IMR-90 (cell line): ENCODE measurements around the gene NMBR. TPM values are rescaled to one million over a fixed set of nuclear protein-coding genes. Genes with fewer than 3 reads are reported as not detected.

Experiments
- ATAC-seq: fragments of 200-7000 bp; cut with Tn5 transposase; 2 replicates; pipeline ENCODE4 v1.9.1; 2020; ENCODE audit warnings: low read depth, mild to moderate bottlenecking, moderate library complexity
- BruUV-seq: library from RNA; stranded (reverse); fragments of 400-500 nt; replicated peaks from 2 replicates; lab custom pipeline; 2021; lab: Mats Ljungman, UMichigan
- CTCF ChIA-PET: fragments of 300-600 bp; formaldehyde crosslinking; extraction: SDS; loops from one replicate; lab custom pipeline; 2021; ENCODE audit warnings: antibody characterized with exemption; lab: Yijun Ruan, JAX
- POLR2A ChIA-PET: fragments of 300-600 bp; sonication (Branson Sonifier 250); formaldehyde crosslinking; loops from one replicate; lab custom pipeline; 2022; ENCODE audit warnings: antibody characterized with exemption; ENCODE audit not compliant: unreplicated experiment; lab: Charles Lee
- DNase-seq: peaks from one replicate; pipeline ENCODE4 v3.0.0; 2013
- H2AFZ ChIP-seq: replicated peaks from 2 replicates; pipeline ENCODE3; 2013; ENCODE audit warnings: low read length, mild to moderate bottlenecking; ENCODE audit not compliant: poor library complexity
- H2AK5ac ChIP-seq: 2 replicates; pipeline ENCODE4 v1.6.1; 2013; ENCODE audit warnings: low read depth, low read length, inconsistent platforms
- H2AK9ac ChIP-seq: replicated peaks from 2 replicates; pipeline ENCODE3; 2013; ENCODE audit warnings: mild to moderate bottlenecking, low read depth, low read length, moderate library complexity; ENCODE audit not compliant: poor library complexity
- H2BK120ac ChIP-seq: 2 replicates; pipeline ENCODE4 v1.6.1; 2013; ENCODE audit warnings: low read depth, low read length, inconsistent platforms
- H2BK15ac ChIP-seq: 3 replicates; pipeline ENCODE4 v1.6.1; 2013; ENCODE audit warnings: low read depth, low read length, inconsistent platforms
- H2BK20ac ChIP-seq: 2 replicates; pipeline ENCODE4 v1.6.1; 2013; ENCODE audit warnings: low read depth, mild to moderate bottlenecking, inconsistent platforms, low read length, moderate library complexity
- H2BK5ac ChIP-seq: 2 replicates; pipeline ENCODE4 v1.6.1; 2013; ENCODE audit warnings: mild to moderate bottlenecking, low read depth, low read length, inconsistent platforms; ENCODE audit not compliant: poor library complexity, severe bottlenecking
- H3K14ac ChIP-seq: replicated peaks from 2 replicates; pipeline ENCODE4 v1.6.1; 2013; ENCODE audit warnings: low read depth, low read length, inconsistent platforms
- H3K18ac ChIP-seq: 2 replicates; pipeline ENCODE4 v1.6.1; 2013; ENCODE audit warnings: low read depth, low read length, control low read depth
- H3K23ac ChIP-seq: 2 replicates; pipeline ENCODE4 v1.6.1; 2013; ENCODE audit warnings: low read depth, low read length, inconsistent platforms
- H3K27ac ChIP-seq: 2 replicates; pipeline ENCODE4 v1.5.1; 2013; ENCODE audit warnings: mild to moderate bottlenecking, control low read depth, low read length; ENCODE audit not compliant: insufficient read depth
- H3K27me3 ChIP-seq: 2 replicates; pipeline ENCODE4 v1.6.1; 2013; ENCODE audit warnings: low read length; ENCODE audit not compliant: control insufficient read depth, insufficient read depth
- H3K36me3 ChIP-seq: 2 replicates; pipeline ENCODE4 v1.6.1; 2013; ENCODE audit warnings: low read length, mixed read lengths; ENCODE audit not compliant: control insufficient read depth, insufficient read depth
- H3K4ac ChIP-seq: 2 replicates; pipeline ENCODE4 v1.6.1; 2013; ENCODE audit warnings: low read depth, low read length, inconsistent platforms
- H3K4me1 ChIP-seq: 2 replicates; pipeline ENCODE4 v1.6.1; 2013; ENCODE audit warnings: low read length, mixed read lengths; ENCODE audit not compliant: control insufficient read depth, insufficient read depth
- H3K4me2 ChIP-seq: 2 replicates; pipeline ENCODE4 v1.6.1; 2013; ENCODE audit warnings: low read depth, mild to moderate bottlenecking, control low read depth, low read length, moderate library complexity
- H3K4me3 ChIP-seq: 2 replicates; pipeline ENCODE4 v1.5.1; 2013; ENCODE audit warnings: low read depth, mild to moderate bottlenecking, control low read depth, low read length, moderate library complexity; ENCODE audit not compliant: insufficient read depth
- H3K56ac ChIP-seq: 2 replicates; pipeline ENCODE4 v1.6.1; 2013; ENCODE audit warnings: low read length, inconsistent platforms; ENCODE audit not compliant: insufficient read depth; ENCODE audit errors: extremely low read depth
- H3K79me1 ChIP-seq, 2 experiments: 2 replicates each; pipeline ENCODE4 v1.6.1; 2013; ENCODE audit warnings: low read length in 2 of 2, inconsistent platforms in 1 of 2, low read depth in 1 of 2
- H3K9ac ChIP-seq: 2 replicates; pipeline ENCODE4 v1.6.1; 2013; ENCODE audit warnings: low read depth, low read length, control low read depth
- H3K9me1 ChIP-seq: 2 replicates; pipeline ENCODE4 v1.6.1; 2013; ENCODE audit warnings: low read length, inconsistent platforms; ENCODE audit not compliant: insufficient read depth
- H3K9me3 ChIP-seq: 2 replicates; pipeline ENCODE4 v1.6.1; 2013; ENCODE audit warnings: low read length; ENCODE audit not compliant: control insufficient read depth, insufficient read depth
- H4K20me1 ChIP-seq: 2 replicates; pipeline ENCODE4 v1.6.1; 2013; ENCODE audit warnings: low read length, inconsistent platforms; ENCODE audit not compliant: insufficient read depth
- H4K5ac ChIP-seq: 2 replicates; pipeline ENCODE4 v1.6.1; 2013; ENCODE audit warnings: mild to moderate bottlenecking, low read depth, low read length, control low read depth
- H4K8ac ChIP-seq, 2 experiments: 2 replicates each; pipeline ENCODE4 v1.6.1; 2013; ENCODE audit warnings: low read depth in 2 of 2, low read length in 2 of 2, control low read depth in 1 of 2, inconsistent platforms in 1 of 2
- H4K91ac ChIP-seq: 2 replicates; pipeline ENCODE4 v1.6.1; 2013; ENCODE audit warnings: low read depth, low read length, inconsistent platforms; ENCODE audit not compliant: insufficient read depth
- BHLHE40 ChIP-seq: fragments of 150-350 bp; IDR thresholded peaks from 2 replicates; pipeline ENCODE4 v1.6.1; 2016; ENCODE audit warnings: mild to moderate bottlenecking, low read depth, low read length
- CEBPB ChIP-seq: IDR thresholded peaks from 2 replicates; pipeline ENCODE4 v1.6.1; 2012; ENCODE audit warnings: low read depth, low read length, improper control_type of control experiment
- CHD1 ChIP-seq: IDR thresholded peaks from 2 replicates; pipeline ENCODE4 v1.6.1; 2012; ENCODE audit warnings: low read depth, low read length, improper control_type of control experiment
- ELK1 ChIP-seq: fragments of 150-350 bp; IDR thresholded peaks from 2 replicates; pipeline ENCODE4 v1.6.1; 2016; ENCODE audit warnings: low read depth, mild to moderate bottlenecking, low read length, moderate library complexity, borderline replicate concordance
- FOS ChIP-seq: fragments of 150-350 bp; IDR thresholded peaks from 2 replicates; pipeline ENCODE4 v1.6.1; 2016; ENCODE audit warnings: low read depth, low read length
- MAZ ChIP-seq: IDR thresholded peaks from 2 replicates; pipeline ENCODE4 v1.6.1; 2012; ENCODE audit warnings: low read depth, mild to moderate bottlenecking, low read length, improper control_type of control experiment, moderate library complexity, borderline replicate concordance
- NFE2L2 ChIP-seq: fragments of 150-350 bp; IDR thresholded peaks from 2 replicates; pipeline ENCODE4 v1.6.1; 2016; ENCODE audit warnings: low read depth, mild to moderate bottlenecking, low read length
- RCOR1 ChIP-seq: IDR thresholded peaks from 2 replicates; pipeline ENCODE4 v1.6.1; 2012; ENCODE audit warnings: mild to moderate bottlenecking, low read length, improper control_type of control experiment; ENCODE audit not compliant: insufficient replicate concordance
- SMC3 ChIP-seq: fragments of 150-350 bp; IDR thresholded peaks from 2 replicates; pipeline ENCODE4 v1.6.1; 2016; ENCODE audit warnings: low read depth, mild to moderate bottlenecking, antibody characterized with exemption, low read length, moderate library complexity
- USF2 ChIP-seq: fragments of 150-350 bp; IDR thresholded peaks from 2 replicates; pipeline ENCODE4 v1.6.1; 2017; ENCODE audit warnings: mild to moderate bottlenecking, antibody characterized with exemption, low read length, low read depth
- WGBS, 2 experiments: methylation state at CpG; one replicate each; pipeline versions ENCODE4 v1.1.5 to v1.1.7; 2013; ENCODE audit warnings: missing lambda C conversion rate in 2 of 2; ENCODE audit not compliant: insufficient read length in 1 of 2; ENCODE audit errors: extremely low coverage in 2 of 2; 5-methylcytosine and 5-hydroxymethylcytosine counted together
- dilution Hi-C: fragments of 300-500 bp; cut with HindIII; formaldehyde crosslinking; loops from one replicate; pipeline ENCODE4 v1.14.3; 2018; ENCODE audit warnings: low sequenced_read_pairs; ENCODE audit not compliant: unreplicated experiment
- in situ Hi-C: fragments of 300-500 bp; cut with MboI; formaldehyde crosslinking; loops from 3 replicates; pipeline ENCODE4 v1.14.3; 2019; ENCODE audit warnings: low sequenced_read_pairs, inconsistent platforms, mixed read lengths
- intact Hi-C: fragments of 100-400 bp; cut with micrococcal nuclease; formaldehyde crosslinking; loops from 2 replicates; pipeline ENCODE4 v1.10.0; 2022
- polyA plus RNA-seq, 3 experiments: library from polyadenylated mRNA; depleted of rRNA; stranded (reverse); fragments of >200 nt; gene quantifications; 2 replicates each; pipeline ENCODE4 v1.2.3, GENCODE V29; 2012; ENCODE audit warnings: low replicate concordance in 1 of 3
- total RNA-seq: library from RNA; depleted of rRNA; stranded (reverse); fragments of >200 nt; gene quantifications from 2 replicates; pipeline ENCODE4 v1.2.3, GENCODE V29; 2012

NMBR gene
- total and polyA plus RNA-seq, 2 of the 4 experiments (the other 2 are of a cell fraction), result not detected

GRCh38 chr6:142028527-142028926 lies 118.4 kb downstream of the NMBR start:
- H3K14ac ChIP-seq, result no peak overlapping the region
- intact Hi-C loops, result no loop called here
- ATAC-seq, result no peak

More at GRCh38 chr6:142028527-142028926, 118.4 kb downstream of the NMBR start:
- H4K91ac ChIP-seq, result no peak overlapping the region
- no peak overlapping the region for H2BK5ac ChIP-seq
- H4K20me1 ChIP-seq, result no peaks in the 10 kb centered on the region
- no peak for TF ChIP-seq FOS
- no peak for TF ChIP-seq BHLHE40
- no peak for TF ChIP-seq RCOR1
- TF ChIP-seq NFE2L2, result no peak
- TF ChIP-seq SMC3, result no peak
- no peak for TF ChIP-seq ELK1
- no peak for TF ChIP-seq MAZ
- no peak for TF ChIP-seq CHD1
- TF ChIP-seq CEBPB, result no peak
- TF ChIP-seq USF2, result no peak
- no peak overlapping the region for H3K4me3 ChIP-seq
- H3K56ac ChIP-seq, result no peak overlapping the region
- peaks cover 0 to 3% of the 10 kb centered on the region in 2 experiments; a peak in 1 of 4 replicates for H3K79me1 ChIP-seq
- no TSS peak for BruUV-seq
- H3K4me1 ChIP-seq, result no peaks in the 10 kb centered on the region
- no peak overlapping the region for H2BK15ac ChIP-seq
- WGBS, 2 experiments, result no CpG with 5 or more reads among the region's 3 CpGs
- dilution Hi-C loops (no loop called here), in situ Hi-C loops (no loop called here)
- H3K9ac ChIP-seq, result no peak overlapping the region
- DNase-seq, result no peak
- ChIA-PET CTCF (no interaction called here), POLR2A (no interaction called here)
- H2BK120ac ChIP-seq, result no peak overlapping the region
- no peak overlapping the region for H3K4ac ChIP-seq
- H3K23ac ChIP-seq, result no peak overlapping the region
- no peaks in the 10 kb centered on the region for H3K9me3 ChIP-seq
- H3K18ac ChIP-seq, result no peak overlapping the region
- no peak overlapping the region for H2AFZ ChIP-seq
- H3K4me2 ChIP-seq, result no peak overlapping the region
- no peaks in the 10 kb centered on the region for H3K27me3 ChIP-seq
- no peak overlapping the region for H4K8ac ChIP-seq
- H3K27ac ChIP-seq, result no peak overlapping the region
- no peak overlapping the region for H2BK20ac ChIP-seq
- no peaks in the 10 kb centered on the region for H3K36me3 ChIP-seq
- H2AK9ac ChIP-seq, result no peak overlapping the region
- H3K9me1 ChIP-seq, result no peaks in the 10 kb centered on the region
- no peak overlapping the region for H2AK5ac ChIP-seq
- H4K5ac ChIP-seq, result no peak overlapping the region
